ENCODE results near the gene GIPC2. TPM values are rescaled to one million over a fixed set of nuclear protein-coding genes. Genes with fewer than 3 reads are reported as not detected.

The GIPC2 gene
- polyA plus RNA-seq, 1 donor (not counting 4 experiments of a cell fraction or from before 2014, with no cell fraction given): 0.28 TPM

DNA sequence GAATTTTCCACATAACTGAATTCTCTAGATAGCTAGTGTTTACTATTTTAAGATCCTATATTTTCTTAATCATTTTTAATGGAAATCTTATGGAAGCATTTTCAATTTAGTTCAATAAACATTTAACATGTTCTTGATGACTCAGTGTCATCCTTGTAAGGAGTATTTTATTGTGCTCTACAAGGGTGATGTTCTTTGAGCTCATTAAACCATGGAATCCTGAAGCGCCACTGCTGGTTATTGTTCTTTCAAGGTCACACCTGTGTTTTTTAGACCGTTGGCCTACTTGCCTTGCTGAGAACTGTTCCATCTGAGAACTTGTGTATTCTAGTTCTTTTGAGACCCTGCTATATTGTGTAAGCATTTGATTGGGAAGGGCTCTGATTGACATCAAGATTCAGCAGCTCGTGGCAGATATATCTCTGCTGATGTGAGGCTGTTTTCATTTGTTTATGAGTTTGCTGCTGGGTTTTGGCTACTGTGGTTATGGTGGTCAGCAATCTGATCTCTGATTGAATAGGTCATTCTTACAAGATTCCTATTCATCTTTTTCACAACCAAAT, 132.0 kb downstream of the GIPC2 start:
- no peak for FAIRE-seq
- TF ChIP-seq, protein P1, sequence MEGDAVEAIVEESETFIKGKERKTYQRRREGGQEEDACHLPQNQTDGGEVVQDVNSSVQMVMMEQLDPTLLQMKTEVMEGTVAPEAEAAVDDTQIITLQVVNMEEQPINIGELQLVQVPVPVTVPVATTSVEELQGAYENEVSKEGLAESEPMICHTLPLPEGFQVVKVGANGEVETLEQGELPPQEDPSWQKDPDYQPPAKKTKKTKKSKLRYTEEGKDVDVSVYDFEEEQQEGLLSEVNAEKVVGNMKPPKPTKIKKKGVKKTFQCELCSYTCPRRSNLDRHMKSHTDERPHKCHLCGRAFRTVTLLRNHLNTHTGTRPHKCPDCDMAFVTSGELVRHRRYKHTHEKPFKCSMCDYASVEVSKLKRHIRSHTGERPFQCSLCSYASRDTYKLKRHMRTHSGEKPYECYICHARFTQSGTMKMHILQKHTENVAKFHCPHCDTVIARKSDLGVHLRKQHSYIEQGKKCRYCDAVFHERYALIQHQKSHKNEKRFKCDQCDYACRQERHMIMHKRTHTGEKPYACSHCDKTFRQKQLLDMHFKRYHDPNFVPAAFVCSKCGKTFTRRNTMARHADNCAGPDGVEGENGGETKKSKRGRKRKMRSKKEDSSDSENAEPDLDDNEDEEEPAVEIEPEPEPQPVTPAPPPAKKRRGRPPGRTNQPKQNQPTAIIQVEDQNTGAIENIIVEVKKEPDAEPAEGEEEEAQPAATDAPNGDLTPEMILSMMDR (optimal IDR thresholded peaks at IDR 0.05 in 1 of 3, IDR thresholded peaks at IDR 0.05 in 1 of 3, conservative IDR thresholded peaks at IDR 0.05 in 1 of 3; ENCODE audit: extremely low read depth in 1 of 3, insufficient read depth in 2 of 3, low read length in 3 of 3): no peak
- TF ChIP-seq EZH2 (IDR thresholded peaks at IDR 0.05; ENCODE audit: low read length): no peak

DNA sequence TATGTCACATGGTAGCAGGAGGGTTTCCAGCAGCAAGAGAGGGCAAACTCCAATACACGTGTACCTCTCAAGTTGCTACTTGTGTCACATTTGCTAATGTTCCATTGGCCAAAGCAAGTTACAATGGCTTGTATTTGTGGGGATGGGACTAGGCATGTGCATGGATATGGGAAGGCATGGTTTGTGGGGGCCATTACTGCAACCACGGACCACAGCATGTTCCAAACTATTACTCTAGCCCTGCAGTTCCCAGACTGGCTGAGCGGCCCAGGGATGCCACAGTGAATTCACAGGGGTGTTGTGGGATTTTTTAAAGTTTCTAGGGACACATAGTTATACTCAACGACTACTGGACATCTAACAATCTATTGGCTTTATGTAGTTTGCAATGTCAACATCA, 133.1 kb downstream of the GIPC2 start:
- no peak for FAIRE-seq

More for the DNA sequence above, 132.0 kb downstream of the GIPC2 start:
- no peak for DNase-seq (ENCODE audit: low read depth, low spot score)
- Histone ChIP-seq H3K79me2 (ENCODE audit: control insufficient read depth, insufficient read depth, low read length) (no peaks in the 10 kb centered on the region), H3K4me3 (ENCODE audit: control insufficient read depth in 2 of 3, extremely low read depth in 1 of 3, insufficient read depth in 2 of 3, low read depth in 1 of 3, low read length in 3 of 3) (no peak overlapping the region), H3K4me2 (ENCODE audit: control insufficient read depth, extremely low read depth, insufficient read depth, low read depth, low read length) (no peak overlapping the region), H3K36me3 (ENCODE audit: control insufficient read depth in 2 of 2, extremely low read depth in 1 of 2, insufficient read depth in 2 of 2, low read length in 2 of 2) (no peaks in the 10 kb centered on the region), H2AFZ (ENCODE audit: control insufficient read depth, low read length) (no peak overlapping the region), H3K4me1 (ENCODE audit: control insufficient read depth, extremely low read depth, insufficient read depth, low read length) (peaks cover 8% of the 10 kb centered on the region), H3K9ac (ENCODE audit: control insufficient read depth, extremely low read depth, insufficient read depth, low read length) (no peak overlapping the region), H3K9me3 (ENCODE audit: control insufficient read depth, low read depth, low read length) (no peaks in the 10 kb centered on the region), H3K27me3 (ENCODE audit: control insufficient read depth, extremely low read depth, insufficient read depth, low read length) (no peaks in the 10 kb centered on the region), H3K27ac (ENCODE audit: control insufficient read depth, insufficient read depth, low read length) (no peak overlapping the region), H3K9me1 (ENCODE audit: control insufficient read depth, extremely low read depth, insufficient read depth, low read length) (no peaks in the 10 kb centered on the region), H4K20me1 (ENCODE audit: control insufficient read depth, extremely low read depth, insufficient read depth, low read length) (no peaks in the 10 kb centered on the region)
- dilution Hi-C loops (cut with MboI; ENCODE audit: extremely low pct_ligation_motif_present, low sequenced_read_pairs): no loop called here

More for the DNA sequence above, 133.1 kb downstream of the GIPC2 start:
- no peak overlapping the region for H3K4me2 ChIP-seq (ENCODE audit: control insufficient read depth, extremely low read depth, insufficient read depth, low read depth, low read length)
- H3K36me3 ChIP-seq (ENCODE audit: control insufficient read depth in 2 of 2, extremely low read depth in 1 of 2, insufficient read depth in 2 of 2, low read length in 2 of 2): no peaks in the 10 kb centered on the region
- DNase-seq (ENCODE audit: low read depth, low spot score): no peak
- H3K4me1 ChIP-seq (ENCODE audit: control insufficient read depth, extremely low read depth, insufficient read depth, low read length): peaks cover 8% of the 10 kb centered on the region
- H2AFZ ChIP-seq (ENCODE audit: control insufficient read depth, low read length): no peak overlapping the region
- H3K27ac ChIP-seq (ENCODE audit: control insufficient read depth, insufficient read depth, low read length): no peak overlapping the region
- no peaks in the 10 kb centered on the region for H4K20me1 ChIP-seq (ENCODE audit: control insufficient read depth, extremely low read depth, insufficient read depth, low read length)
- no peaks in the 10 kb centered on the region for H3K9me1 ChIP-seq (ENCODE audit: control insufficient read depth, extremely low read depth, insufficient read depth, low read length)
- no peaks in the 10 kb centered on the region for H3K79me2 ChIP-seq (ENCODE audit: control insufficient read depth, insufficient read depth, low read length)
- no peak overlapping the region for H3K9ac ChIP-seq (ENCODE audit: control insufficient read depth, extremely low read depth, insufficient read depth, low read length)
- H3K9me3 ChIP-seq (ENCODE audit: control insufficient read depth, low read depth, low read length): no peaks in the 10 kb centered on the region
- TF ChIP-seq, protein P1 (optimal IDR thresholded peaks at IDR 0.05 in 1 of 3, IDR thresholded peaks at IDR 0.05 in 1 of 3, conservative IDR thresholded peaks at IDR 0.05 in 1 of 3; ENCODE audit: extremely low read depth in 1 of 3, insufficient read depth in 2 of 3, low read length in 3 of 3): no peak
- no peak for TF ChIP-seq EZH2 (IDR thresholded peaks at IDR 0.05; ENCODE audit: low read length)
- no peaks in the 10 kb centered on the region for H3K27me3 ChIP-seq (ENCODE audit: control insufficient read depth, extremely low read depth, insufficient read depth, low read length)
- dilution Hi-C loops (cut with MboI; ENCODE audit: extremely low pct_ligation_motif_present, low sequenced_read_pairs): no loop called here
- no peak overlapping the region for H3K4me3 ChIP-seq (ENCODE audit: control insufficient read depth in 2 of 3, extremely low read depth in 1 of 3, insufficient read depth in 2 of 3, low read depth in 1 of 3, low read length in 3 of 3)

All from keratinocyte (primary cell).